GM10266 (cell line): Measurements from ENCODE around the gene PFKL.

Source experiments
- DNase-seq: peaks from one replicate; pipeline ENCODE4 v3.0.0; 2012; ENCODE audit errors: extremely low spot score
- CTCF ChIP-seq: IDR thresholded peaks from 2 replicates; pipeline ENCODE4 v1.5.1; 2012; ENCODE audit warnings: mild to moderate bottlenecking, low read depth; ENCODE audit not compliant: control insufficient read depth, insufficient read depth; ENCODE audit errors: missing control alignments

Gene PFKL

GRCh38 chr21:44316277-44316900 is 16.5 kb downstream of the PFKL start:
- no peak for DNase-seq
- TF ChIP-seq CTCF: no peak

GRCh38 chr21:44317241-44317782 is 17.5 kb downstream of the PFKL start:
- no peak for DNase-seq
- TF ChIP-seq CTCF: no peak

DNA sequence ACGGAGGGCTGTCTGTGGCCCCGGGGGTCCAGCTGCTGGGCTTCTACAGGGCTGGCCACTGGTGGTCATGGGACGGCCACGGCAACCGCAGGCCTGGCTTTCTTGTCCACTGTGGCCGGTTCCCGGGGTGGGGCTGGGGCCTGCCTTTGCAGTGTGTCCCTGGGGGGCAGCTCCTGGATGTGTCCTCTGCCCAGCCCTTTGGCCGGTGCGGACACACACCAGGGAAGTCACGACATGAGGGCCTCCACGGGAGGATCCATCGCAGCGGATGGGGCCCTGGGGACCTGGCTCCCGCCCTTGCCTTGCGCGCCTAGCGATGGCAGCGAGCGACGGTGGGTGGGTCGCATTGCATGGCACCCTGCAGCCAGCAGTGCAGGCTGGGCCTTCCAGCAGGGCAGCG is 18.0 kb downstream of the PFKL start:
- no peak for DNase-seq
- no peak for TF ChIP-seq CTCF

DNA sequence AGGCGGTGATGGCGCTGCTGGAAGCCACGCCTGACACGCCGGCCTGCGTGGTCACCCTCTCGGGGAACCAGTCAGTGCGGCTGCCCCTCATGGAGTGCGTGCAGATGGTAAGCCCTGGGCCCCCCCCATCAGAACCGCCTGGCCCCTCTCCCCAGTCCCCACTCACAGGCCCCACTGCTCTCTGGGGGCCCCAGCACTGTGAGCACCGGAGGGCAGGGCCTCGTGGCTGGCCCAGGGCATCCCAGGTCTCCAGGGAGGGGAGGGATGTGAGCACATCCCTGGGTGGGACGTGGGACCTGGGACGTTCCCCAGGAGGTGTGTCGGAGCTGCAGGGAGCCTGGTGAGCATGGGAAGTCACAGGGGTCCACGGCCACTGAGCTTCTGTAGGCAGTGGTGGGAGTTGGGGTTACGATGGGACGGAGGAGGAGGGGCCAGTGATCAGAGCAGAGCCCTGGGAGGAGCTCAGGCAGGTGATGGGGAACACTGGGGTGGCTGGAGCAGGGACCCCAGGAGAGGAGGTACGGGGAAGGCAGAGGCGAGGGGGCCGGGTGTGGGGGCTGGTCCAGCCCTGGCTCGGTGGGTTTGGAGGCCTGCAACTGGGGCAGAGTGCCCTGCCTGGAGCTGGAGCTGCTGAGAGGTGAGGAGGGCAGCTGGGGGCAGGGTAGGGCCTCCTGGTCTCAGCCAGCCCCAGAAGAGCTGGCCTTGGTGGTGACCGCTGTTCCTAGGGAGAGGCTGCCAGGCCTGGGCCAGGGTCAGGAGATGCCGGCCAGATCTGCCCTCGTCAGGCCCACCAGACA is 18.8 kb downstream of the PFKL start:
- no peak for TF ChIP-seq CTCF
- no peak for DNase-seq

DNA sequence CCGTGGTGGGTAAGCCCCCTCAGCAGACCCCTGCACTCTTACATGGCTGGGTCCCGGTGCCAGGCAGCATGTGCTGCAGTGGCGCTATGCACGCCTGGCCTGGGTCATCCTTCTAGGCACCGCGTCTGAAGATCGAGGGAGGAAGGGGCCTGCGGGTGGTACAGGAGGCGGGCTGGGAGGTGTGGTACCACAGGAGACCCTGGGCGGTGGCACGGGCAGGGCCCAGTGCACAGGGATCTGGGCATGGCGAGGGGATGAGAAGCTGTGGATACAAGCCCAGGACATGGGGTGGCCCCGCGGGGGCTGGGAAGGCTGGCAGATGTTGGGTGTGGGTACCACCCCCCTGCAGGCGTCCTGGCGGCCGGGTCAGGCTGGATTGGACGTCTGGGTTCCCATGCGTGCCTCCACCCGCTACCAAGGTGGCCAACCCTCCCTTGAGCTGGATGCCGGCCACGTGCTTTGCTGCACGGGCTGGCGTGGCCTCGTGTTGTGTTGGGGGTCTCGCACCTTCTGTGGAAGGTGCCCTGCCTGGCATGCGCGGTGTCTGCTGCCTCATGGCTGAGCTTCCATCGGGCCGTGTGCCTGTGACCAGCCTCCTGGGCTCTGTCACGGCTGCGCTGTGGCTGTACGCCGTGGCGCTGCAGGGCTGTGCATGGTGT is 19.7 kb downstream of the PFKL start:
- no peak for DNase-seq
- no peak for TF ChIP-seq CTCF

DNA sequence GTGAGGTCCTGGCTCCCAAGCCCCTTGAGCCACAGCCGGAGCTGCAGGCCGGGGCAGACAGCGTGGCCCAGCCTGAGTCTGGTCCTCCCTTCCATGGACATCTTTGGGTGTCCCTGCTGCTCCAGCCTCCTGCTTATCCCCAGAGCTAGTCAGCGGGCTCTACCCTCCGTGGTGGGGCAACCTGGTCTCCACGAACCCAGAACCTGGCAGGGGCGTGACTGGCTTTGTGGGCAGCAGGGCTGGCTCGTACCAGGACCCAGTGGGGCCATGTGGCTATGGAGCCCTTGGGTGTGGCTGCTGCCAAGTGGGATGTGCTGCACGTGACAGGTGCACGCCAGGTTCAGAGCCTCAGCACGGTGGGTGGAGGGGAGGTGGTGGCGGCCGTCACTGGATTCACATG is 21.0 kb downstream of the PFKL start:
- TF ChIP-seq CTCF: no peak
- DNase-seq: no peak
